ENCODE data around the gene CCDC39. TPM values are rescaled to one million over a fixed set of nuclear protein-coding genes. Genes with fewer than 3 reads are reported as not detected.
"Not testable (repeated sequence)": the region's sequence is repeated elsewhere in the genome, so short reads cannot be mapped to it uniquely, and the experiment has no call there.

CCDC39 gene
- total RNA-seq, 1 donor from 2014 or later, result not detected

- intact Hi-C loops (cut with micrococcal nuclease), result no loop called here
- ATAC-seq (ENCODE audit: low read depth) (no peak), DNase-seq (no peak)
- CTCF ChIA-PET, result no interaction called here
- Mint-ChIP-seq H3K27ac (no peak overlapping the region), H3K4me3 (no peak overlapping the region), H3K36me3 (ENCODE audit: low read depth) (peaks cover 3% of the 10 kb centered on the region), H3K27me3 (peaks cover 33% of the 10 kb centered on the region), H3K4me1 (no peaks in the 10 kb centered on the region), H3K9me3 (no peaks in the 10 kb centered on the region)
- TF ChIP-seq, protein P1, sequence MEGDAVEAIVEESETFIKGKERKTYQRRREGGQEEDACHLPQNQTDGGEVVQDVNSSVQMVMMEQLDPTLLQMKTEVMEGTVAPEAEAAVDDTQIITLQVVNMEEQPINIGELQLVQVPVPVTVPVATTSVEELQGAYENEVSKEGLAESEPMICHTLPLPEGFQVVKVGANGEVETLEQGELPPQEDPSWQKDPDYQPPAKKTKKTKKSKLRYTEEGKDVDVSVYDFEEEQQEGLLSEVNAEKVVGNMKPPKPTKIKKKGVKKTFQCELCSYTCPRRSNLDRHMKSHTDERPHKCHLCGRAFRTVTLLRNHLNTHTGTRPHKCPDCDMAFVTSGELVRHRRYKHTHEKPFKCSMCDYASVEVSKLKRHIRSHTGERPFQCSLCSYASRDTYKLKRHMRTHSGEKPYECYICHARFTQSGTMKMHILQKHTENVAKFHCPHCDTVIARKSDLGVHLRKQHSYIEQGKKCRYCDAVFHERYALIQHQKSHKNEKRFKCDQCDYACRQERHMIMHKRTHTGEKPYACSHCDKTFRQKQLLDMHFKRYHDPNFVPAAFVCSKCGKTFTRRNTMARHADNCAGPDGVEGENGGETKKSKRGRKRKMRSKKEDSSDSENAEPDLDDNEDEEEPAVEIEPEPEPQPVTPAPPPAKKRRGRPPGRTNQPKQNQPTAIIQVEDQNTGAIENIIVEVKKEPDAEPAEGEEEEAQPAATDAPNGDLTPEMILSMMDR (IDR thresholded peaks at IDR 0.05), result no peak
- POLR2A ChIA-PET, result no interaction called here
Observed at GRCh38 chr3:180631317-180631716, 48.0 kb downstream of the CCDC39 start.

DNA sequence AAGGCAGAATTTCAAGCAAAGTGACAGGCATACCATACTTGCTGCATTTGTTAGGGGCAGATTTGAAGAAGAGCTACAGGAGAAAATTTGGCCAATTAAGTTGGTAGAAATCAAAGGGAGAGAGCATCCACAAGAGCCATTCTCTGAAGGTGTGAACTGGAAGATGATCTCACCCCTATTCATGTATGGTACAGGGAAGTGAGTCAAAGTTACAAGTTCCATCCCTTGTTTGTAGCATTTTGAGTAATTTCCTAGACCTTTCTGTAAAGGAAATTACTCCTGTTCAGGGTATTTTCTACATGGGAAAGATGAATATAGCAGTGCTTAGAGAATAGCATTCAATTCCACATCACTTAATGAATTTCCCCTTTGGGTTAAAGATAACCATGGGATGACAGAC is 48.9 kb downstream of the CCDC39 start:
- CTCF ChIA-PET, result no interaction called here
- H3K27me3 Mint-ChIP-seq, result peaks cover 26% of the 10 kb centered on the region
- no peak overlapping the region for H3K4me3 Mint-ChIP-seq
- H3K36me3 Mint-ChIP-seq (ENCODE audit: low read depth), result peaks cover 8% of the 10 kb centered on the region
- no peaks in the 10 kb centered on the region for H3K4me1 Mint-ChIP-seq
- POLR2A ChIA-PET, result no interaction called here
- ATAC-seq (ENCODE audit: low read depth) (no peak), DNase-seq (no peak)
- intact Hi-C loops (cut with micrococcal nuclease), result no loop called here
- no peaks in the 10 kb centered on the region for H3K9me3 Mint-ChIP-seq
- TF ChIP-seq, protein P1 (IDR thresholded peaks at IDR 0.05), result no peak
- no peak overlapping the region for H3K27ac Mint-ChIP-seq

GRCh38 chr3:180626844-180627243 is 52.4 kb downstream of the CCDC39 start:
- peaks cover 2% of the 10 kb centered on the region for H3K4me1 Mint-ChIP-seq
- intact Hi-C loops (cut with micrococcal nuclease), result no loop called here
- no peak overlapping the region for H3K4me3 Mint-ChIP-seq
- H3K9me3 Mint-ChIP-seq, result peaks cover 13% of the 10 kb centered on the region
- no peak overlapping the region for H3K27ac Mint-ChIP-seq
- ATAC-seq (ENCODE audit: low read depth) (no peak), DNase-seq (no peak)
- ChIA-PET CTCF (no interaction called here), POLR2A (no interaction called here)
- H3K36me3 Mint-ChIP-seq (ENCODE audit: low read depth), result peaks cover 36% of the 10 kb centered on the region
- H3K27me3 Mint-ChIP-seq, result no peaks in the 10 kb centered on the region
- TF ChIP-seq, protein P1 (IDR thresholded peaks at IDR 0.05), result no peak

- no peak for DNase-seq
- intact Hi-C loops (cut with micrococcal nuclease), result no loop called here
- peaks cover 44% of the 10 kb centered on the region for H3K36me3 Mint-ChIP-seq (ENCODE audit: low read depth)
Observed at GRCh38 chr3:180624714-180625113, 54.6 kb downstream of the CCDC39 start.

DNA sequence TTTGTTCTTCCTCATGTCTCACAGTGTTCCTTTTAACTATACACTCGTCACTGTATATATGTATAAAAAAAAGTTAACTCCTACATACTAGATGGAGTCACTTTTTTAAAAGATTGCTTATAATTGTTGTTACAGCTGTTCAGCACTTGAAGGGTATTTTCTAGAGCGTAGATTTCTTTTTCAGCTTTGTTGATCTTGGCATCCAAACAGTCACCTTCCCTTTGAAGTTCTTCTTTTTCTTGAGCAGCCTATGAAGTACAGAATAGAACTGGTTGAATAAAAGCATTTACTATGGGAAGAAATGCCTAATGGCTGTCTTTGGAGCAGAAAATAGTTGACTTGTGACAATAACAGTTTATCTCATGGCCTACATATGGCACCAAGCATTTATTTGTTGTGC is 59.6 kb downstream of the CCDC39 start:
- H3K9me3 Mint-ChIP-seq, result peaks cover 14% of the 10 kb centered on the region
- DNase-seq (no peak), ATAC-seq (ENCODE audit: low read depth) (no peak)
- POLR2A ChIA-PET, result no interaction called here
- H3K27ac Mint-ChIP-seq, result no peak overlapping the region
- H3K27me3 Mint-ChIP-seq, result no peaks in the 10 kb centered on the region
- intact Hi-C loops (cut with micrococcal nuclease), result no loop called here
- peaks cover 40% of the 10 kb centered on the region for H3K36me3 Mint-ChIP-seq (ENCODE audit: low read depth)
- CTCF ChIA-PET, result no interaction called here
- TF ChIP-seq, protein P1 (IDR thresholded peaks at IDR 0.05), result no peak
- H3K4me1 Mint-ChIP-seq, result peaks cover 2% of the 10 kb centered on the region
- no peak overlapping the region for H3K4me3 Mint-ChIP-seq

More at GRCh38 chr3:180624714-180625113, 54.6 kb downstream of the CCDC39 start:
- CTCF ChIA-PET, result no interaction called here
- Mint-ChIP-seq H3K27ac (no peak overlapping the region), H3K4me3 (no peak overlapping the region), H3K9me3 (peaks cover 15% of the 10 kb centered on the region), H3K4me1 (peaks cover 2% of the 10 kb centered on the region), H3K27me3 (no peaks in the 10 kb centered on the region)
- ATAC-seq (ENCODE audit: low read depth), result no peak
- TF ChIP-seq, protein P1 (IDR thresholded peaks at IDR 0.05), result no peak
- POLR2A ChIA-PET, result no interaction called here

GRCh38 chr3:180618563-180618962 is 60.7 kb downstream of the CCDC39 start:
- H3K27ac Mint-ChIP-seq; POLR2A ChIA-PET; H3K4me1 Mint-ChIP-seq; ATAC-seq (ENCODE audit: low read depth); CTCF ChIA-PET; DNase-seq; intact Hi-C loops (cut with micrococcal nuclease); H3K27me3 Mint-ChIP-seq; H3K4me3 Mint-ChIP-seq: not testable (repeated sequence)
- peaks cover 36% of the 10 kb centered on the region for H3K36me3 Mint-ChIP-seq (ENCODE audit: low read depth)
- peaks cover 13% of the 10 kb centered on the region for H3K9me3 Mint-ChIP-seq

All from activated B cell treated with CpG ODN at 0.5 μM for 24 hours (primary cell).